Neural cell (in vitro differentiated cells): Measurements from ENCODE around the gene ZDHHC14.

Experiments
- EP300 ChIP-seq: fragments of 450-650 bp; conservative IDR thresholded peaks from 2 replicates; pipeline ENCODE4 v1.6.1; 2014; ENCODE audit warnings: antibody characterized with exemption, mild to moderate bottlenecking, moderate library complexity; ENCODE audit not compliant: poor library complexity, severe bottlenecking
- EZH2 ChIP-seq: fragments of 200-600, 300-800 bp; shearing (Covaris generic), sonication (generic); IDR thresholded peaks from 2 replicates; pipeline ENCODE4 v1.6.1; 2014; ENCODE audit warnings: antibody characterized with exemption, low read length, borderline replicate concordance, mild to moderate bottlenecking; ENCODE audit not compliant: insufficient read depth, poor library complexity, severe bottlenecking
- POLR2AphosphoS5 ChIP-seq: IDR thresholded peaks from 2 replicates; pipeline ENCODE4 v1.6.1; 2012
- SMC3 ChIP-seq: fragments of 450-650 bp; conservative IDR thresholded peaks from 2 replicates; pipeline ENCODE4 v1.6.1; 2014; ENCODE audit warnings: antibody characterized with exemption, mild to moderate bottlenecking, moderate library complexity; ENCODE audit not compliant: poor library complexity
- TAF1 ChIP-seq: IDR thresholded peaks from 2 replicates; pipeline ENCODE4 v1.6.1; 2012; ENCODE audit warnings: low read depth
- TF ChIP-seq, protein P1 (sequence below): fragments of 450-650 bp; IDR thresholded peaks from 2 replicates; pipeline ENCODE4 v1.5.1; 2014; ENCODE audit warnings: antibody characterized with exemption, mild to moderate bottlenecking, moderate library complexity; ENCODE audit not compliant: poor library complexity, severe bottlenecking
- TF ChIP-seq, protein P2 (sequence below): IDR thresholded peaks from 2 replicates; pipeline ENCODE4 v1.6.1; 2012; ENCODE audit warnings: borderline replicate concordance

GRCh38 chr6:157604816-157605215, 223.8 kb downstream of the ZDHHC14 start:
- TF ChIP-seq, protein P1, sequence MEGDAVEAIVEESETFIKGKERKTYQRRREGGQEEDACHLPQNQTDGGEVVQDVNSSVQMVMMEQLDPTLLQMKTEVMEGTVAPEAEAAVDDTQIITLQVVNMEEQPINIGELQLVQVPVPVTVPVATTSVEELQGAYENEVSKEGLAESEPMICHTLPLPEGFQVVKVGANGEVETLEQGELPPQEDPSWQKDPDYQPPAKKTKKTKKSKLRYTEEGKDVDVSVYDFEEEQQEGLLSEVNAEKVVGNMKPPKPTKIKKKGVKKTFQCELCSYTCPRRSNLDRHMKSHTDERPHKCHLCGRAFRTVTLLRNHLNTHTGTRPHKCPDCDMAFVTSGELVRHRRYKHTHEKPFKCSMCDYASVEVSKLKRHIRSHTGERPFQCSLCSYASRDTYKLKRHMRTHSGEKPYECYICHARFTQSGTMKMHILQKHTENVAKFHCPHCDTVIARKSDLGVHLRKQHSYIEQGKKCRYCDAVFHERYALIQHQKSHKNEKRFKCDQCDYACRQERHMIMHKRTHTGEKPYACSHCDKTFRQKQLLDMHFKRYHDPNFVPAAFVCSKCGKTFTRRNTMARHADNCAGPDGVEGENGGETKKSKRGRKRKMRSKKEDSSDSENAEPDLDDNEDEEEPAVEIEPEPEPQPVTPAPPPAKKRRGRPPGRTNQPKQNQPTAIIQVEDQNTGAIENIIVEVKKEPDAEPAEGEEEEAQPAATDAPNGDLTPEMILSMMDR, result no peak
- TF ChIP-seq, protein P2, sequence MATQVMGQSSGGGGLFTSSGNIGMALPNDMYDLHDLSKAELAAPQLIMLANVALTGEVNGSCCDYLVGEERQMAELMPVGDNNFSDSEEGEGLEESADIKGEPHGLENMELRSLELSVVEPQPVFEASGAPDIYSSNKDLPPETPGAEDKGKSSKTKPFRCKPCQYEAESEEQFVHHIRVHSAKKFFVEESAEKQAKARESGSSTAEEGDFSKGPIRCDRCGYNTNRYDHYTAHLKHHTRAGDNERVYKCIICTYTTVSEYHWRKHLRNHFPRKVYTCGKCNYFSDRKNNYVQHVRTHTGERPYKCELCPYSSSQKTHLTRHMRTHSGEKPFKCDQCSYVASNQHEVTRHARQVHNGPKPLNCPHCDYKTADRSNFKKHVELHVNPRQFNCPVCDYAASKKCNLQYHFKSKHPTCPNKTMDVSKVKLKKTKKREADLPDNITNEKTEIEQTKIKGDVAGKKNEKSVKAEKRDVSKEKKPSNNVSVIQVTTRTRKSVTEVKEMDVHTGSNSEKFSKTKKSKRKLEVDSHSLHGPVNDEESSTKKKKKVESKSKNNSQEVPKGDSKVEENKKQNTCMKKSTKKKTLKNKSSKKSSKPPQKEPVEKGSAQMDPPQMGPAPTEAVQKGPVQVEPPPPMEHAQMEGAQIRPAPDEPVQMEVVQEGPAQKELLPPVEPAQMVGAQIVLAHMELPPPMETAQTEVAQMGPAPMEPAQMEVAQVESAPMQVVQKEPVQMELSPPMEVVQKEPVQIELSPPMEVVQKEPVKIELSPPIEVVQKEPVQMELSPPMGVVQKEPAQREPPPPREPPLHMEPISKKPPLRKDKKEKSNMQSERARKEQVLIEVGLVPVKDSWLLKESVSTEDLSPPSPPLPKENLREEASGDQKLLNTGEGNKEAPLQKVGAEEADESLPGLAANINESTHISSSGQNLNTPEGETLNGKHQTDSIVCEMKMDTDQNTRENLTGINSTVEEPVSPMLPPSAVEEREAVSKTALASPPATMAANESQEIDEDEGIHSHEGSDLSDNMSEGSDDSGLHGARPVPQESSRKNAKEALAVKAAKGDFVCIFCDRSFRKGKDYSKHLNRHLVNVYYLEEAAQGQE, result no peak
- TF ChIP-seq POLR2AphosphoS5, result no peak
- TF ChIP-seq EP300, result no peak
- no peak for TF ChIP-seq SMC3
- no peak for TF ChIP-seq EZH2
- no peak for TF ChIP-seq TAF1
